H9 (cell line): Measurements from ENCODE around the gene LYSMD3. TPM values are rescaled to one million over a fixed set of nuclear protein-coding genes. Genes with fewer than 3 reads are reported as not detected.

Experiments
- DNase-seq: peaks from one replicate; pipeline ENCODE4 v3.0.0-alpha.2; 2017
- H2AFZ ChIP-seq: one replicate; pipeline ENCODE4 v1.6.1; 2013; ENCODE audit warnings: mild to moderate bottlenecking, low read length, control low read depth, moderate library complexity
- H2AK5ac ChIP-seq: 2 replicates; pipeline ENCODE4 v1.6.1; 2013; ENCODE audit warnings: low read length, control low read depth, mixed read lengths; ENCODE audit not compliant: insufficient read length
- H2BK120ac ChIP-seq: one replicate; pipeline ENCODE4 v1.6.1; 2013; ENCODE audit warnings: low read depth, mild to moderate bottlenecking, low read length, control low read depth, inconsistent platforms; ENCODE audit not compliant: poor library complexity, severe bottlenecking
- H2BK12ac ChIP-seq: 2 replicates; pipeline ENCODE4 v1.6.1; 2013; ENCODE audit warnings: low read length, control low read depth, mixed read lengths, low read depth; ENCODE audit not compliant: insufficient read length
- H2BK15ac ChIP-seq: 2 replicates; pipeline ENCODE4 v1.6.1; 2013; ENCODE audit warnings: low read depth, low read length, control low read depth
- H2BK20ac ChIP-seq: one replicate; pipeline ENCODE4 v1.6.1; 2013; ENCODE audit warnings: low read depth, mild to moderate bottlenecking, low read length, control low read depth, inconsistent platforms; ENCODE audit not compliant: poor library complexity, severe bottlenecking
- H2BK5ac ChIP-seq: 2 replicates; pipeline ENCODE4 v1.6.1; 2013; ENCODE audit warnings: low read length, control low read depth, mixed read lengths; ENCODE audit not compliant: insufficient read length
- H3K14ac ChIP-seq: 2 replicates; pipeline ENCODE4 v1.6.1; 2013; ENCODE audit warnings: low read length, control low read depth; ENCODE audit not compliant: insufficient read depth
- H3K18ac ChIP-seq: 2 replicates; pipeline ENCODE4 v1.6.1; 2013; ENCODE audit warnings: low read depth, mild to moderate bottlenecking, mixed read lengths, low read length, control low read depth; ENCODE audit not compliant: insufficient read length
- H3K23ac ChIP-seq: 2 replicates; pipeline ENCODE4 v1.6.1; 2013; ENCODE audit warnings: low read length, control low read depth, mixed read lengths, low read depth; ENCODE audit not compliant: insufficient read length
- H3K23me2 ChIP-seq: 2 replicates; pipeline ENCODE4 v1.6.1; 2013; ENCODE audit warnings: low read depth, mild to moderate bottlenecking, mixed read lengths, low read length, control low read depth; ENCODE audit not compliant: insufficient read length, poor library complexity, severe bottlenecking
- H3K27ac ChIP-seq: 2 replicates; pipeline ENCODE4 v1.5.1; 2013; ENCODE audit warnings: low read length, control low read depth, mixed read lengths, low read depth; ENCODE audit not compliant: insufficient read length
- H3K27me3 ChIP-seq: 2 replicates; pipeline ENCODE4 v1.6.1; 2013; ENCODE audit warnings: low read length, control low read depth, inconsistent platforms; ENCODE audit not compliant: insufficient read depth
- H3K4ac ChIP-seq: 2 replicates; pipeline ENCODE4 v1.6.1; 2013; ENCODE audit warnings: low read depth, mild to moderate bottlenecking, control low read depth, inconsistent platforms, low read length, moderate library complexity
- H3K4me1 ChIP-seq: 2 replicates; pipeline ENCODE4 v1.6.1; 2013; ENCODE audit warnings: low read length, control low read depth, inconsistent platforms; ENCODE audit not compliant: insufficient read depth
- H3K4me2 ChIP-seq: 2 replicates; pipeline ENCODE4 v1.6.1; 2013; ENCODE audit warnings: low read length, control low read depth, mixed read lengths; ENCODE audit not compliant: insufficient read length, insufficient read depth
- H3K56ac ChIP-seq: 2 replicates; pipeline ENCODE4 v1.6.1; 2013; ENCODE audit warnings: low read depth, mild to moderate bottlenecking, mixed read lengths, low read length, control low read depth; ENCODE audit not compliant: insufficient read length
- H3K79me1 ChIP-seq: 2 replicates; pipeline ENCODE4 v1.6.1; 2013; ENCODE audit warnings: low read depth, mild to moderate bottlenecking, moderate library complexity, low read length, control low read depth, inconsistent platforms; ENCODE audit not compliant: insufficient read depth, poor library complexity, severe bottlenecking
- H3K79me2 ChIP-seq: 2 replicates; pipeline ENCODE4 v1.6.1; 2013; ENCODE audit warnings: low read length, control low read depth, inconsistent platforms; ENCODE audit not compliant: insufficient read depth
- H3K9ac ChIP-seq: 2 replicates; pipeline ENCODE4 v1.6.1; 2013; ENCODE audit warnings: low read length, control low read depth, mixed read lengths; ENCODE audit not compliant: insufficient read length; ENCODE audit errors: extremely low read depth
- H3K9me3 ChIP-seq: one replicate; pipeline ENCODE4 v1.6.1; 2013; ENCODE audit warnings: low read depth, low read length, inconsistent platforms; ENCODE audit not compliant: control insufficient read depth
- H3T11ph ChIP-seq: one replicate; pipeline ENCODE4 v1.6.1; 2013; ENCODE audit warnings: mild to moderate bottlenecking, low read length, control low read depth, inconsistent platforms
- H4K20me1 ChIP-seq: one replicate; pipeline ENCODE4 v1.6.1; 2013; ENCODE audit not compliant: control insufficient read depth, insufficient read length, insufficient read depth
- H4K5ac ChIP-seq: 2 replicates; pipeline ENCODE4 v1.6.1; 2013; ENCODE audit warnings: low read depth, mild to moderate bottlenecking, mixed read lengths, low read length, control low read depth; ENCODE audit not compliant: insufficient read length
- H4K8ac ChIP-seq: replicated peaks from 2 replicates; pipeline ENCODE4 v1.6.1; 2013; ENCODE audit warnings: low read length, control low read depth, mixed read lengths, low read depth; ENCODE audit not compliant: insufficient read length
- H4K91ac ChIP-seq: 2 replicates; pipeline ENCODE4 v1.6.1; 2013; ENCODE audit warnings: low read depth, mild to moderate bottlenecking, moderate library complexity, mixed read lengths, low read length, control low read depth; ENCODE audit not compliant: insufficient read length
- H3K27ac Mint-ChIP-seq, 3 experiments: 2 replicates in 2 of 3; 3 replicates in 1 of 3; pipeline ENCODE4 v1.8.0; 2020 to 2021; ENCODE audit warnings: mixed read lengths in 3 of 3, mild to moderate bottlenecking in 1 of 3, moderate library complexity in 1 of 3
- H3K27me3 Mint-ChIP-seq: 2 replicates; pipeline ENCODE4 v1.8.0; 2021; ENCODE audit warnings: low read depth, mild to moderate bottlenecking, moderate library complexity, mixed read lengths
- H3K36me3 Mint-ChIP-seq, 3 experiments: 2 replicates in 2 of 3; 3 replicates in 1 of 3; pipeline ENCODE4 v1.8.0; 2020 to 2021; ENCODE audit warnings: low read depth in 3 of 3, mixed read lengths in 3 of 3; ENCODE audit not compliant: insufficient read depth in 1 of 3
- H3K4me1 Mint-ChIP-seq, 2 experiments: 2 replicates each; pipeline ENCODE4 v1.8.0; 2020; ENCODE audit warnings: mixed read lengths in 2 of 2
- H3K4me3 Mint-ChIP-seq, 2 experiments: 2 replicates in 1 of 2; 3 replicates in 1 of 2; pipeline ENCODE4 v1.8.0; 2020 to 2021; ENCODE audit warnings: mild to moderate bottlenecking in 2 of 2, mixed read lengths in 2 of 2, moderate library complexity in 1 of 2
- H3K9me3 Mint-ChIP-seq, 2 experiments: 2 replicates in 1 of 2; 3 replicates in 1 of 2; pipeline ENCODE4 v1.8.0; 2020; ENCODE audit warnings: mild to moderate bottlenecking in 2 of 2, mixed read lengths in 2 of 2, moderate library complexity in 1 of 2
- WGBS: extraction: QIAGEN DNeasy Blood & Tissue Kit; methylation state at CpG from one replicate; pipeline ENCODE4 v1.1.7; 2013; ENCODE audit warnings: missing lambda C conversion rate, low lambda C conversion rate, mixed read lengths; ENCODE audit not compliant: insufficient read length; ENCODE audit errors: extremely low coverage; 5-methylcytosine and 5-hydroxymethylcytosine counted together
- total RNA-seq: library from RNA; stranded (reverse); gene quantifications from 2 replicates; pipeline ENCODE4 v1.2.1, GENCODE V29; 2021
- TF ChIP-seq, protein P1 (sequence below): fragments of 200-600 bp; sonication (generic); conservative IDR thresholded peaks from 3 replicates; pipeline ENCODE4 v1.8.0; 2021; ENCODE audit warnings: antibody characterized with exemption, mild to moderate bottlenecking

LYSMD3 gene
- total RNA-seq, 1 experiment from 2014 or later, result 14.0 TPM

DNA sequence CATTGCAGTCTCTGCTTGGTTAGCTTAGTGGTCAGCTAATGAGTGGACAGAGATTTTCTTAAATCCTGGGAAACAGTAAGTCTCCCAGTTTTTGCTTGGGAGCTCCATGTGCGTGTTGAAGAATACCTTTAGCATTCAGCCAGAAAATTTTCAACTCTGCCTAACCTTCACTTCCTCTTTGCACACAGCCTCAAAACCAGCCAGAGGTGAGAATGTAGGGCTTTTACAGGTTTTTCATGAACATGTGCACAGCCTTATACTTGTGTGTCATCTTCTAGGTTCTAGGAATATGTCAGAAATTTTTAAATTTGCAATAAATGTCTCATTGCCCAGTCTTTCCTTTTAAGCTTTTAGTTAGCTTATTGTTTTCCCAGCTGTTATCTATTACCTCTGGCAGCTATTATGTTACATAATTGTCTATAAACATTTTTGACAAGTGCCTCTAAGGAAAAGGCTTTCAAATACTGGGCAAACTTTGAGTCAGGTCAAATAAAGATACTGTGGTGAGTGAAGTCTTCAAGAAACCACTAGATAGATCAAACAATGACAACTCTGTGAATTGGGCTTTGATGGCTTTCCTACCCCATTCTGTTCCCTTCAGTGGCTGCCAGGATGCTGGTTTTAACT, 41.9 kb upstream of the LYSMD3 start:
- Histone ChIP-seq H3K79me1 (peaks cover 4% of the 10 kb centered on the region), H2AFZ (no peak overlapping the region), H2BK120ac (no peak overlapping the region), H3K14ac (no peak overlapping the region), H4K20me1 (no peaks in the 10 kb centered on the region), H3K4ac (no peak overlapping the region), H3K79me2 (peaks cover 39% of the 10 kb centered on the region; the same call in 1 of the 2 replicates), H3K56ac (no peak overlapping the region), H2BK12ac (no peak overlapping the region), H2BK15ac (no peak overlapping the region), H3K23me2 (no peaks in the 10 kb centered on the region), H2AK5ac (no peak overlapping the region), H2BK5ac (no peak overlapping the region), H4K5ac (no peak overlapping the region), H3K27ac (no peak overlapping the region), H4K8ac (no peak overlapping the region), H3K23ac (no peak overlapping the region), H2BK20ac (no peak overlapping the region), H3K9me3 (no peaks in the 10 kb centered on the region), H3K4me1 (peaks cover 3% of the 10 kb centered on the region; the same call in 1 of the 2 replicates), H3K9ac (no peak overlapping the region), H4K91ac (no peak overlapping the region), H3K27me3 (no peaks in the 10 kb centered on the region), H3K4me2 (no peak overlapping the region), H3K18ac (no peak overlapping the region), H3T11ph (no peak overlapping the region)
- Mint-ChIP-seq H3K36me3 (peaks cover 24 to 54% (median 49%) of the 10 kb centered on the region in 3 experiments), H3K4me3 (no peak overlapping the region), H3K27ac (peak overlapping the region; percentile 27 to 73 (median 59); a peak in 2 of 7 replicates), H3K9me3 (peaks cover 46 to 48% of the 10 kb centered on the region in 2 experiments), H3K4me1 (peaks cover 35 to 49% of the 10 kb centered on the region in 2 experiments), H3K27me3 (no peaks in the 10 kb centered on the region)
- no CpG with 5 or more reads among the region's 1 CpG for WGBS
- TF ChIP-seq, protein P1, sequence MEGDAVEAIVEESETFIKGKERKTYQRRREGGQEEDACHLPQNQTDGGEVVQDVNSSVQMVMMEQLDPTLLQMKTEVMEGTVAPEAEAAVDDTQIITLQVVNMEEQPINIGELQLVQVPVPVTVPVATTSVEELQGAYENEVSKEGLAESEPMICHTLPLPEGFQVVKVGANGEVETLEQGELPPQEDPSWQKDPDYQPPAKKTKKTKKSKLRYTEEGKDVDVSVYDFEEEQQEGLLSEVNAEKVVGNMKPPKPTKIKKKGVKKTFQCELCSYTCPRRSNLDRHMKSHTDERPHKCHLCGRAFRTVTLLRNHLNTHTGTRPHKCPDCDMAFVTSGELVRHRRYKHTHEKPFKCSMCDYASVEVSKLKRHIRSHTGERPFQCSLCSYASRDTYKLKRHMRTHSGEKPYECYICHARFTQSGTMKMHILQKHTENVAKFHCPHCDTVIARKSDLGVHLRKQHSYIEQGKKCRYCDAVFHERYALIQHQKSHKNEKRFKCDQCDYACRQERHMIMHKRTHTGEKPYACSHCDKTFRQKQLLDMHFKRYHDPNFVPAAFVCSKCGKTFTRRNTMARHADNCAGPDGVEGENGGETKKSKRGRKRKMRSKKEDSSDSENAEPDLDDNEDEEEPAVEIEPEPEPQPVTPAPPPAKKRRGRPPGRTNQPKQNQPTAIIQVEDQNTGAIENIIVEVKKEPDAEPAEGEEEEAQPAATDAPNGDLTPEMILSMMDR, result no peak
- DNase-seq, result no peak
